ENCODE data around the gene IGSF21. TPM values are rescaled to one million over a fixed set of nuclear protein-coding genes. Genes with fewer than 3 reads are reported as not detected.

IGSF21 gene
- total and polyA plus RNA-seq, 2 of the 8 experiments (the other 6 are each of a cell fraction or from before 2014, with no cell fraction given), result 22.5 to 28.5 TPM

DNA sequence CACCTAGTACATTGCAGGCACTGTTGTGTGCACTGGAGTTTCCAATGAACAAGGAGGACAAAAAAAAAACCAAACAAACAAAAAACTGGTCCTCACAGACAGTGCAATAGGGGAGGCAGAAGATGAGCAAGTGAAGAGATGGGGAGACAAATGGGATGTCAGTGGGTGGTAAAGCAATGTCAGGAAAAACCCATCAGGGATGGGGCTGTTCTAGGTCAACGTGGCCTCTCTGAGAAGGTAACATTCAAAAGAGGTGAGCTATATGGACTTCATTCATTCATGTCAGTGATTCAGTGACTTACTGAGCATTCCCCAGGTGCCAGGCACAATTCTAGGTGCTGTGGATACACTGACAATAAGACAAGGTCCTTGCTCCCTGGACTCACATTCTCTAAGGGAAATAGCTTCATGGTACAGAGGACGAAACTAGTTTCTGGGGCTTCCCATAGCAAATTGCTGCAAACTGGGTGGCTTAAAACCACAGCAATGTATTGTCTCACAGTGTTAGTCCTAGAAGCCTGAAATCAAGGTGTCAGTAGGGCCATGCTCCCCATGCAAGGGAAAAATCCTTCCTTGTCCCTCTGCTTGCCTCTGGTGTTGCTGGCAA lies 232.7 kb downstream of the IGSF21 start:
- CTCF ChIA-PET (ENCODE audit: partially characterized antibody), result interaction anchor here (0.8 to 2.5 kb wide), 3 partner anchors 8 to 34 kb away, joined by 3 to 12 read pairs (median 3); no protein-coding TSS in a partner anchor
- Histone ChIP-seq H3K23ac (ENCODE audit: insufficient read length) (no peak overlapping the region), H2BK20ac (ENCODE audit: low read length) (no peak overlapping the region), H2BK120ac (replicated peaks; ENCODE audit: low read depth, low read length) (no peak overlapping the region), H2BK12ac (ENCODE audit: low read depth, low read length) (no peak overlapping the region), H3K27ac (ENCODE audit: low read depth, low read length) (no peak overlapping the region), H3K4me3 (ENCODE audit: extremely low read depth in 1 of 4, insufficient read depth in 2 of 4, low read depth in 3 of 4, low read length in 4 of 4) (no peak overlapping the region), H3K56ac (replicated peaks; ENCODE audit: insufficient read length, low read depth, low read length) (no peak overlapping the region), H2AFZ (ENCODE audit: low read length) (no peak overlapping the region), H3K4me2 (ENCODE audit: insufficient read depth in 1 of 2, low read depth in 2 of 2, low read length in 2 of 2) (no peak overlapping the region), H3K14ac (ENCODE audit: insufficient read length) (no peak overlapping the region), H4K20me1 (replicated peaks in 1 of 2; ENCODE audit: control insufficient read depth in 1 of 2, insufficient read depth in 2 of 2, low read length in 2 of 2) (no peaks in the 10 kb centered on the region), H3K79me2 (ENCODE audit: control insufficient read depth in 1 of 2, insufficient read depth in 2 of 2, low read length in 2 of 2) (no peaks in the 10 kb centered on the region), H4K5ac (ENCODE audit: insufficient read length, low read depth, low read length) (no peak overlapping the region), H3K9ac (replicated peaks in 1 of 4; ENCODE audit: extremely low read depth in 1 of 4, low read depth in 3 of 4, low read length in 3 of 4) (no peak overlapping the region), H2BK15ac (ENCODE audit: low read length) (no peak overlapping the region), H2BK5ac (ENCODE audit: low read depth, low read length) (no peak overlapping the region), H3K36me3 (ENCODE audit: control insufficient read depth in 2 of 4, insufficient read depth in 4 of 4, low read length in 3 of 4) (no peaks in the 10 kb centered on the region), H4K91ac (replicated peaks; ENCODE audit: insufficient read length, low read length) (no peak overlapping the region), H3K4ac (replicated peaks; ENCODE audit: insufficient read length, low read depth, low read length) (no peak overlapping the region), H2AK5ac (ENCODE audit: low read depth, low read length) (no peak overlapping the region), H4K8ac (ENCODE audit: extremely low read depth, insufficient read depth, low read length) (no peak overlapping the region), H3K27me3 (replicated peaks in 1 of 4; ENCODE audit: control insufficient read depth in 3 of 4, extremely low read depth in 1 of 4, insufficient read depth in 3 of 4, low read length in 3 of 4) (peaks cover 0 to 2% (median 0%) of the 10 kb centered on the region in 4 experiments; a peak in 2 of 7 replicates), H3K9me3 (ENCODE audit: insufficient read depth in 2 of 2, low read depth in 1 of 2, low read length in 1 of 2) (no peaks in the 10 kb centered on the region), H3K4me1 (replicated peaks in 1 of 4; ENCODE audit: control insufficient read depth in 3 of 4, insufficient read depth in 4 of 4, low read length in 3 of 4) (no peaks in the 10 kb centered on the region; a peak in 1 of 7 replicates), H3K18ac (ENCODE audit: extremely low read depth, low read length) (no peak overlapping the region), H3K23me2 (ENCODE audit: low read depth, low read length) (no peaks in the 10 kb centered on the region), H3K79me1 (ENCODE audit: low read depth, low read length) (no peaks in the 10 kb centered on the region)
- POLR2A ChIA-PET (ENCODE audit: partially characterized antibody), result no interaction called here
- FAIRE-seq (no peak), DNase-seq (ENCODE audit: low read depth in 1 of 2, low spot score in 2 of 2) (no peak)
- no peak for TF ChIP-seq POLR2AphosphoS5 (IDR thresholded peaks at IDR 0.05; ENCODE audit: low read depth, low read length)
- TF ChIP-seq ASH2L (IDR thresholded peaks at IDR 0.05; ENCODE audit: low read length), result no peak
- TF ChIP-seq TEAD4 (IDR thresholded peaks at IDR 0.05; ENCODE audit: low read depth, low read length), result no peak
- no peak for TF ChIP-seq GABPA (IDR thresholded peaks at IDR 0.05; ENCODE audit: borderline replicate concordance, insufficient read depth, low read length)
- TF ChIP-seq CHD1 (IDR thresholded peaks at IDR 0.05; ENCODE audit: low read depth, low read length), result no peak
- no peak for TF ChIP-seq GTF2F1 (IDR thresholded peaks at IDR 0.05; ENCODE audit: borderline replicate concordance, low read depth, low read length)
- no peak for TF ChIP-seq SIX5 (IDR thresholded peaks at IDR 0.05; ENCODE audit: low read depth, low read length)
- TF ChIP-seq FOSL1 (IDR thresholded peaks at IDR 0.05; ENCODE audit: insufficient read depth, low read depth, low read length), result no peak
- no peak for TF ChIP-seq YY1 (IDR thresholded peaks at IDR 0.05; ENCODE audit: low read depth, low read length)
- no peak for TF ChIP-seq PHF8 (conservative IDR thresholded peaks at IDR 0.05; ENCODE audit: low read depth, low read length)
- no peak for TF ChIP-seq KDM1A (IDR thresholded peaks at IDR 0.05; ENCODE audit: borderline replicate concordance, low read length)
- TF ChIP-seq, protein P1, sequence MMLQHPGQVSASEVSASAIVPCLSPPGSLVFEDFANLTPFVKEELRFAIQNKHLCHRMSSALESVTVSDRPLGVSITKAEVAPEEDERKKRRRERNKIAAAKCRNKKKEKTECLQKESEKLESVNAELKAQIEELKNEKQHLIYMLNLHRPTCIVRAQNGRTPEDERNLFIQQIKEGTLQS (IDR thresholded peaks at IDR 0.05; ENCODE audit: insufficient read depth, low read depth, low read length), result no peak
- TF ChIP-seq SP4 (IDR thresholded peaks at IDR 0.05; ENCODE audit: low read length), result no peak
- 83% methylated on average over 2 of the region's 2 CpGs; no CpG with 5 or more reads in 1 of the 2 experiments for WGBS, 2 experiments (ENCODE audit: extremely low coverage in 1 of 2, insufficient coverage in 1 of 2, insufficient read length in 1 of 2, insufficient replicate concordance in 2 of 2, low coverage in 1 of 2, low lambda C conversion rate in 2 of 2, missing lambda C conversion rate in 1 of 2)
